ENCODE results near the gene DNAAF9.

The DNAAF9 gene

GRCh38 chr20:3407040-3407770 lies at the start of gene DNAAF9:
Gene DNAAF9 (minus strand): TSS chr20:3407669. CDS start chr20:3407557, 112 bp downstream.
- TF ChIP-seq CTCF (IDR thresholded peaks at IDR 0.05; ENCODE audit: unreplicated experiment in 3 of 3) = peak; percentile 42 to 55 (median 44)
- H3K36me3 Mint-ChIP-seq (ENCODE audit: low read depth) = no peaks in the 10 kb centered on the region
- peak within 1 kb of the TSS; percentile 91 to 97 (median 92) for H3K27ac Mint-ChIP-seq
- peaks cover 3% of the 10 kb centered on the region for H3K9me3 Mint-ChIP-seq
- H3K27me3 Mint-ChIP-seq (ENCODE audit: low read depth) = peaks cover 3% of the 10 kb centered on the region
- H3K4me3 Mint-ChIP-seq = peak within 1 kb of the TSS; percentile 89 to 96 (median 95)
- H3K4me1 Mint-ChIP-seq = peaks cover 22% of the 10 kb centered on the region

GRCh38 chr20:3456648-3457047 lies 49.2 kb upstream of the DNAAF9 start:
- Mint-ChIP-seq H3K27ac (no peak overlapping the region), H3K27me3 (ENCODE audit: low read depth) (peaks cover 4% of the 10 kb centered on the region), H3K4me1 (peaks cover 16% of the 10 kb centered on the region), H3K36me3 (ENCODE audit: low read depth) (no peaks in the 10 kb centered on the region), H3K4me3 (no peak overlapping the region), H3K9me3 (no peaks in the 10 kb centered on the region)
- TF ChIP-seq CTCF (IDR thresholded peaks at IDR 0.05; ENCODE audit: unreplicated experiment in 3 of 3) = no peak

GRCh38 chr20:3454831-3455230 lies 47.4 kb upstream of the DNAAF9 start:
- no peak for TF ChIP-seq CTCF (IDR thresholded peaks at IDR 0.05; ENCODE audit: unreplicated experiment in 3 of 3)
- Mint-ChIP-seq H3K27ac (peak overlapping the region in 2 of 3 experiments; percentile 5 to 55), H3K27me3 (ENCODE audit: low read depth) (peaks cover 4% of the 10 kb centered on the region), H3K4me1 (peaks cover 9% of the 10 kb centered on the region), H3K36me3 (ENCODE audit: low read depth) (no peaks in the 10 kb centered on the region), H3K9me3 (no peaks in the 10 kb centered on the region), H3K4me3 (no peak overlapping the region)

- Mint-ChIP-seq H3K36me3 (ENCODE audit: low read depth) (no peaks in the 10 kb centered on the region), H3K27ac (no peak overlapping the region), H3K4me3 (no peak overlapping the region), H3K9me3 (no peaks in the 10 kb centered on the region), H3K27me3 (ENCODE audit: low read depth) (no peaks in the 10 kb centered on the region), H3K4me1 (peaks cover 5% of the 10 kb centered on the region)
- no peak for TF ChIP-seq CTCF (IDR thresholded peaks at IDR 0.05; ENCODE audit: unreplicated experiment in 3 of 3)
These were observed 45.2 kb upstream of the DNAAF9 start for GRCh38 chr20:3452690-3453089.

GRCh38 chr20:3452136-3452535 lies 44.7 kb upstream of the DNAAF9 start:
- no peaks in the 10 kb centered on the region for H3K36me3 Mint-ChIP-seq (ENCODE audit: low read depth)
- H3K4me1 Mint-ChIP-seq = peaks cover 5% of the 10 kb centered on the region
- no peak for TF ChIP-seq CTCF (IDR thresholded peaks at IDR 0.05; ENCODE audit: unreplicated experiment in 3 of 3)
- H3K9me3 Mint-ChIP-seq = no peaks in the 10 kb centered on the region
- no peak overlapping the region for H3K27ac Mint-ChIP-seq
- H3K4me3 Mint-ChIP-seq = no peak overlapping the region
- H3K27me3 Mint-ChIP-seq (ENCODE audit: low read depth) = no peaks in the 10 kb centered on the region

- Mint-ChIP-seq H3K4me3 (no peak overlapping the region), H3K9me3 (no peaks in the 10 kb centered on the region), H3K4me1 (no peaks in the 10 kb centered on the region), H3K27me3 (ENCODE audit: low read depth) (peaks cover 9% of the 10 kb centered on the region), H3K36me3 (ENCODE audit: low read depth) (no peaks in the 10 kb centered on the region), H3K27ac (no peak overlapping the region)
- TF ChIP-seq CTCF (IDR thresholded peaks at IDR 0.05; ENCODE audit: unreplicated experiment in 3 of 3) = no peak
These were observed 41.9 kb upstream of the DNAAF9 start for GRCh38 chr20:3449319-3449718.

Data from nephron (organoid).